K562 (cell line): ENCODE results near the gene RERG. TPM values are rescaled to one million over a fixed set of nuclear protein-coding genes. Genes with fewer than 3 reads are reported as not detected.

Source experiments
- ATAC-seq: fragments of 200-7000 bp; cut with Tn5 transposase; 3 replicates; pipeline ENCODE4 v1.9.1; 2020; ENCODE audit warnings: moderate library complexity
- BruUV-seq: library from RNA; stranded (reverse); fragments of 400-500 nt; replicated peaks from 2 replicates; lab custom pipeline; 2021; lab: Mats Ljungman, UMichigan
- CTCF ChIA-PET: fragments of 300-600 bp; formaldehyde crosslinking; extraction: SDS; loops from one replicate; lab custom pipeline; 2021; ENCODE audit warnings: low intra/inter-chr PET ratio; lab: Yijun Ruan, JAX
- POLR2A ChIA-PET: fragments of 300-600, 350-650 bp; sonication (Branson Sonifier 250); formaldehyde crosslinking; extraction: SDS; loops from one replicate; lab custom pipeline; 2021; ENCODE audit warnings: antibody characterized with exemption, inconsistent platforms; lab: Yijun Ruan, JAX
- DNase-seq, 4 experiments: peaks; one replicate each; pipeline versions ENCODE4 v3.0.0 to v3.0.0-alpha.2; 2011 to 2018; ENCODE audit warnings: low spot score in 3 of 4, mixed read lengths in 3 of 4; ENCODE audit errors: extremely low read depth in 1 of 4
- FAIRE-seq: peaks from 2 replicates; lab custom pipeline; 2011; peaks lifted over from hg19 to GRCh38; lab: Jason Lieb, UNC
- H2AFZ ChIP-seq: 2 replicates; pipeline ENCODE4 v1.6.0; 2011; ENCODE audit warnings: low read depth, low read length, control low read depth, inconsistent platforms
- H3K27ac ChIP-seq: fragments of 200-600 bp; 3 replicates; pipeline ENCODE4 v1.8.0; 2011; ENCODE audit warnings: low read depth, mild to moderate bottlenecking, control low read depth, inconsistent platforms, low read length, moderate library complexity, mixed read lengths; ENCODE audit errors: extremely low read depth
- H3K27me3 ChIP-seq, 2 experiments: fragments of 300-600 bp in 1 of 2; 2 replicates in 1 of 2; 3 replicates in 1 of 2; pipeline versions ENCODE4 v1.6.0 to v1.8.0; 2011; ENCODE audit warnings: inconsistent platforms in 2 of 2, low read length in 2 of 2, mild to moderate bottlenecking in 1 of 2, mixed read lengths in 1 of 2, moderate library complexity in 1 of 2; ENCODE audit not compliant: control insufficient read depth in 2 of 2, insufficient read depth in 2 of 2
- H3K36me3 ChIP-seq: fragments of 300-600 bp; 3 replicates; pipeline ENCODE4 v1.8.0; 2011; ENCODE audit warnings: mild to moderate bottlenecking, low read length, inconsistent platforms; ENCODE audit not compliant: control insufficient read depth, insufficient read depth
- H3K4me1 ChIP-seq, 2 experiments: fragments of 200-600 bp in 1 of 2; replicated peaks in 1 of 2; 2 replicates in 1 of 2; 3 replicates in 1 of 2; pipeline versions ENCODE4 v1.5.1 to v1.8.0; 2011; ENCODE audit warnings: inconsistent platforms in 2 of 2, low read length in 2 of 2, mild to moderate bottlenecking in 1 of 2, mixed read lengths in 1 of 2, moderate library complexity in 1 of 2; ENCODE audit not compliant: control insufficient read depth in 2 of 2, insufficient read depth in 2 of 2
- H3K4me2 ChIP-seq: 2 replicates; pipeline ENCODE4 v1.6.1; 2011; ENCODE audit warnings: low read length, control low read depth, inconsistent platforms, mixed read lengths; ENCODE audit not compliant: insufficient read depth
- H3K4me3 ChIP-seq: fragments of 200-600 bp; sonication (generic), shearing (Covaris generic); 2 replicates; pipeline ENCODE4 v1.5.1; 2016; ENCODE audit warnings: control low read depth, inconsistent platforms
- H3K79me2 ChIP-seq: fragments of 200-600 bp; 3 replicates; pipeline ENCODE4 v1.8.0; 2011; ENCODE audit warnings: low read length, inconsistent platforms; ENCODE audit not compliant: control insufficient read depth, insufficient read depth
- H3K9ac ChIP-seq, 2 experiments: 2 replicates each; pipeline versions ENCODE4 v1.6.0 to v1.6.1; 2011; ENCODE audit warnings: low read depth in 2 of 2, low read length in 2 of 2, control low read depth in 1 of 2, inconsistent platforms in 1 of 2, mild to moderate bottlenecking in 1 of 2, mixed read lengths in 1 of 2; ENCODE audit not compliant: insufficient read depth in 1 of 2
- H3K9me1 ChIP-seq: one replicate; pipeline ENCODE4 v1.6.0; 2011; ENCODE audit warnings: inconsistent platforms, mild to moderate bottlenecking, low read length, moderate library complexity; ENCODE audit not compliant: control insufficient read depth, insufficient read depth
- H3K9me3 ChIP-seq: replicated peaks from 2 replicates; pipeline ENCODE4 v1.5.1; 2011; ENCODE audit warnings: low read depth, low read length, inconsistent platforms; ENCODE audit not compliant: control insufficient read depth, insufficient read depth
- H4K20me1 ChIP-seq: replicated peaks from 2 replicates; pipeline ENCODE4 v1.6.1; 2011; ENCODE audit warnings: low read length, inconsistent platforms, mixed read lengths; ENCODE audit not compliant: control insufficient read depth, insufficient read depth
- CUX1 ChIP-seq: fragments of 200-800 bp; sonication (Bioruptor generic); IDR thresholded peaks from 2 replicates; pipeline ENCODE4 v1.6.1; 2016; ENCODE audit warnings: missing genetic modification characterization, missing compliant biosample characterization
- XRCC5 ChIP-seq: fragments of 200-400 bp; formaldehyde crosslinking; IDR thresholded peaks from 2 replicates; pipeline ENCODE4 v1.6.1; 2017; ENCODE audit warnings: low read depth, mild to moderate bottlenecking, low read length
- ZFP36 ChIP-seq: fragments of 150-350 bp; IDR thresholded peaks from 2 replicates; pipeline ENCODE4 v1.6.1; 2018; ENCODE audit warnings: low read length, low read depth; ENCODE audit not compliant: partially characterized antibody
- WGBS: fragments of 100-300 bp; shearing (Covaris generic); methylation state at CpG from one replicate; pipeline ENCODE4 v1.1.6; 2016; ENCODE audit warnings: low coverage, mixed read lengths; ENCODE audit not compliant: insufficient coverage; ENCODE audit errors: missing lambda C conversion rate; 5-methylcytosine and 5-hydroxymethylcytosine counted together
- in situ Hi-C: fragments of 300-500 bp; cut with MboI; formaldehyde crosslinking; loops from 4 replicates; pipeline ENCODE4 v1.15.0; 2018; ENCODE audit warnings: inconsistent platforms, mixed read lengths
- intact Hi-C: fragments of 100-400 bp; cut with micrococcal nuclease; formaldehyde crosslinking; loops from 2 replicates; pipeline ENCODE4 v1.14.2; 2022
- polyA plus RNA-seq, 8 experiments: library from polyadenylated mRNA; depleted of rRNA in 4 of 8; stranded (reverse) in 5 of 8; unstranded in 3 of 8; fragments of >200 nt; fragmentation: Nextera tagmentation in 2 of 8; fragmentation: Illumina TruSeq in 1 of 8; extraction: Ambion mirVana in 2 of 8; extraction: Trizol in 1 of 8; gene quantifications; 2 replicates each; pipeline versions ENCODE4 v1.2.1 to v1.2.3, GENCODE V29; 2011 to 2014; ENCODE audit warnings: inconsistent platforms in 1 of 8, missing spikeins in 1 of 8
- total RNA-seq, 7 experiments: library from RNA; depleted of rRNA in 6 of 7; stranded (reverse); fragments of >200 nt in 6 of 7; fragmentation: Illumina TruSeq in 2 of 7; extraction: Trizol in 2 of 7; gene quantifications; 2 replicates each; pipeline versions ENCODE4 v1.2.1 to v1.2.3, GENCODE V29; 2011 to 2021; ENCODE audit warnings: low replicate concordance in 1 of 7

RERG gene
- total and polyA plus RNA-seq, 9 of the 15 experiments (the other 6 are each of a cell fraction or from before 2014, with no cell fraction given), result 2.2 to 7.3 (median 3.0) TPM

DNA sequence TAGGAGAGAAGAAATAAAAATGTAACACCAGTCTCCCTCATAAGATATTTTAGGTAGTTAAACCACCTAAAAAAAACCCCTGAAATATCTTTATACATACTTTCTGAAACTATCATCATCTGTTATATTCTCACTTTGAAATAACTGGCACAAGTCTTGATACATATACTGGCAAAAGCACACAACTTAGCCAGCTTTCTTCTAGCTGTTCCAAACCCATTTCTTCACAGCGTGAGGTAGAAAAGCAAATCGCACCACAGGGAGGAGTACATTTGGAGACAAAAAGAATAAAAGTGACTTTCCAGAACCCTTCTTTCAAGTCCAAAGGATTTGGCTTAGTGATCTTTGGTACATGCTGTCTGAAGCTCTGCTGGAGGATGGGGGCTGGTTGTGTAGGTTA is 78.5 kb downstream of the RERG start:
- Histone ChIP-seq H3K9me1 (no peaks in the 10 kb centered on the region), H4K20me1 (no peaks in the 10 kb centered on the region), H3K4me2 (no peak overlapping the region), H2AFZ (no peak overlapping the region), H3K36me3 (no peaks in the 10 kb centered on the region), H3K27ac (no peak overlapping the region), H3K4me1 (no peaks in the 10 kb centered on the region), H3K27me3 (no peaks in the 10 kb centered on the region), H3K79me2 (no peaks in the 10 kb centered on the region), H3K9me3 (no peaks in the 10 kb centered on the region), H3K9ac (no peak overlapping the region), H3K4me3 (no peak overlapping the region)
- intact Hi-C loops (no loop called here), in situ Hi-C loops (no loop called here)
- no TSS peak for BruUV-seq
- FAIRE-seq (no peak), ATAC-seq (no peak), DNase-seq (no peak)
- WGBS, result 0% methylated on average over 1 of the region's 2 CpGs
- TF ChIP-seq CUX1 (CRISPR knock-in tag) (no peak), XRCC5 (no peak), ZFP36 (no peak)
- CTCF ChIA-PET, result no interaction called here
- POLR2A ChIA-PET, result no interaction called here
